NCI-H82 treated with DMSO at 0.1 percent for 48 hours (cell line): Measurements from ENCODE around the gene SLC35A2.
"Not testable (repeated sequence)": the region's sequence is repeated elsewhere in the genome, so short reads cannot be mapped to it uniquely, and the experiment has no call there.

Source experiments
- DNase-seq: peaks from one replicate; lab custom pipeline; 2025; ENCODE audit not compliant: unreplicated experiment; lab: John Stamatoyannopoulos, UW

Gene SLC35A2

DNA sequence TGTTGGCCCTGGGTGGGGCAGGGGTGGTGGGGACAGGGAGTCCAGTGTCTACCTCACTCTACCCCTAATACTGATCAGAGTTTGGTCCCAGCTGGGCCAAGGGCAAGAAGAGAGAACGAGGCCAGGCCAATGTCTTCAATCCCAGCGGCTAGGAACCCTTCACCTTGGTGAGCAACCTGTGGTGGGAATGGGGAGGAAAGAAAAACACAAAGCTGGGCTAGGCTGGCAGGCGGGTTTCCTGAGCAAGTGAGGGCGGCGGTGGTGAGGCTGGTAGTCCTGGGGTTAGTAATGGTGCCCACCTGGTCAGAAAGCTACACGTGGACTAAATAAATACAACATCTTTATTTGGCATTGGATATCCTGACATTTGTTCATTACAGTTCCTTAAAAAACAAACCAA is 8.2 kb downstream of the SLC35A2 start:
- no peak for DNase-seq

DNA sequence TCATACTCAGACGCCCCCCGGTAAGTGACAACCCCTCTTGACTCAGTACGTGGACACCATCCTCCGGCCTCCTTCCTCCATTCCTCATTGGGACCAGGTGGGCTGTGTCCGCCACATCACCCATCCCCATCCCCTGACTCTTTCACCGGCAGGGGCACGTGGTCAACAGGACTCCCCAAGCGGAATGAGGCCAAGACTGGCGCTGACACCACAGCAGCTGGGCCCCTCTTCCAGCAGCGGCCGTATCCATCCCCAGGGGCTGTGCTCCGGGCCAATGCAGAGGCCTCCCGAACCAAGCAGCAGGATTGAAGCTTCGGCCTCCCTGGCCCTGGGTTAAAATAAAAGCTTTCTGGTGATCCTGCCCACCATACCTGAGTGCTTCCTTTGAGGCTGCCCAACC is 8.7 kb downstream of the SLC35A2 start:
- no peak for DNase-seq

DNA sequence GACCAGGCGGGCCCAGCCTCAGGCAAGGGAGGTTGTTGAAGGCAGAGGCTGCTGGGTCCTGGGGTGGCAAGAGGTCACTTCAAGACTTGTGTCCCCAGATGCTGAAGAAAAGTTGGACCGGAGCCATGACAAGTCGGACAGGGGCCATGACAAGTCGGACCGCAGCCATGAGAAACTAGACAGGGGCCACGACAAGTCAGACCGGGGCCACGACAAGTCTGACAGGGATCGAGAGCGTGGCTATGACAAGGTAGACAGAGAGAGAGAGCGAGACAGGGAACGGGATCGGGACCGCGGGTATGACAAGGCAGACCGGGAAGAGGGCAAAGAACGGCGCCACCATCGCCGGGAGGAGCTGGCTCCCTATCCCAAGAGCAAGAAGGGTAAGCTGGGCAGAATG is 9.3 kb downstream of the SLC35A2 start:
- DNase-seq = no peak

DNA sequence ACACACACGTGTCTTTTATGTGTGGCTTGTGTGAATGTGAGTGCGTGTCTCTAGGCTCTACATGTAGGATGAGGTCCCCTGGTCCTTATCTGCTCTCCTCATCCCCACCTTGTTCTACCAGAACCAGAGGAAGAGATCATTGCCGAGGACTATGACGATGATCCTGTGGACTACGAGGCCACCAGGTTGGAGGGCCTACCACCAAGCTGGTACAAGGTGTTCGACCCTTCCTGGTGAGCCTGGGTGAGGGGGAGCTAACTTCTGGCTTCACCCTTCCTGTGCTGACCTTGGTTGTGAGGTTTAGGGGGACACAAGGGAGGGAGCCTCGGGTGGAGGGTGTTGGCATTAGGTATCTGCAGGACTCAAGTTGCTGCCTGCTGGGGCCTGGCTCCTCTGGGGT is 10.4 kb downstream of the SLC35A2 start:
- no peak for DNase-seq

DNA sequence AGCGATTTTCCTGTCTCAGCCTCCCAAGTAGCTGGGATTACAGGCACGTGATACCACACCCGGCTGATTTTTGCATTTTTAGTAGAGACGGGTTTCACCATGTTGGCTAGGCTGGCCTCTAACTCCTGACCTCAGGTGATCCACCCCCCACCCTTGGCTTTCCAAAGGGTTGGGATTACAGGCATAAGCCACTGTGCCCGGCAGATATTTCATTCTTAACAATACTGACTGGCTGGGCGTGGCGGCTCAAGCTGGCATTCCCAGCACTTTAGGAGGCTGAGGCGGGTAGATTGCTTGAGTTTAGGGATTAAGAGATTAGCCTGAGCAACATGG is 12.4 kb downstream of the SLC35A2 start:
- DNase-seq = peak; percentile 20

DNA sequence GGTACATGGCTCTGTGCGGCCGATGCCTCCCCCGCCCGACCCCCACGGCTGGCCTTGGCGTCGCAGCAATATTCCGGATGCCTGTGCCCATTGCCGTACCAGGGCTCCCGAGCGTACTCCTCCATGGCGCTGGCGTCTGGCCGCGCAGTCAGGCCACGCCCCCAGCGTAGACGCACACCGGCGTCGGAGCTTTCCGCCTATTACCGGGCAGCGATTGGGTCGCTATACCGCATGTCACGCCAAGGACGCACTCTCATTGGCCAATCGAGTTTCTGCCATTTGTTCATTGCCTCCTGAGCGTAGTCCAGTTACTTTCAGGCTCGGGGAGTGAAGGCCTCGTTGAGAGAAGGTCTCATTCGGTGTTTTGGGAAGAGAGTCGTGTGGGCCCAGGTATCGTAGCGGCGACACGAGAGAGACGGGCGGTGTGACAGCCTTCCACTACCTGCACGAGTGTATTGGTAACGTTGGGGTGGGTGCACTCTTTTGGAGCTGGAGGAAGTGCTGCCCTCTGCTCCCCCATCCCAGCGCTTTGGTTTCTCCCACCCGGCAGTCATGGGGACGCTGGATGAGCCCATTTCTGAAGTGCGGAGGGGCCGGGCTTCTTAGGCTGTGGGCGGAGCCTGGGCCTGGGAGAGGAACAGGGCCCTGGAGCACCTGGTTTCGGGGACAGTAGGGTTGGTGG is 13.7 kb downstream of the SLC35A2 start, which contains the start of the genes PQBP1 and TIMM17B:
Gene PQBP1 (plus strand): TSS at position 306 of the 682 bp plus-strand sequence. CDS start 580 bp downstream, outside the sequence.
Gene TIMM17B (minus strand): TSS at position 144 of the 682 bp plus-strand sequence. CDS start 19 bp downstream, at position 125.
- peak; percentile 95 for DNase-seq

DNA sequence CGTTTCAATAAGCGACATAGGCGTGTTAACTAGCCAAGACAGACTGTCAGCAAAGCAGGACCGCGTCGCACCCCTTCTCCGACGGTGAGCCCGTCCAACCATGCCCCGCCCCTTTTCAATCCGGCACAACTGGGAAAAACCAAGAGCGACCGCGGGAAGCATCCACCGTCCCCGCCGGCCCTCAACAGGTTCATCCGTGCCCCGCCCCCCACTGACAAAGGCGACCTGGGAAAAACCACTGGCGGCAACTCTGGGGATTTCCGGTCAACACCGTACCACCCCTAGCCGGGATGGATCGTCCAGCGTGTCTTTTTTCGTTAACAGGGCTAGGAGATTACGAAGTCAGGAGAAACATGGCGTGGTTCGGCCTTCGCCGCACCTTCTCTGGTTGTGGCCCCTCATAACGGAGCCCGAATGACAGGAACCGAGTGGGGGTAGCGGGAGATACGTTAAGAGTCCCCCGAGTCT is 14.3 kb downstream of the SLC35A2 start:
- DNase-seq = peak; percentile 28

DNA sequence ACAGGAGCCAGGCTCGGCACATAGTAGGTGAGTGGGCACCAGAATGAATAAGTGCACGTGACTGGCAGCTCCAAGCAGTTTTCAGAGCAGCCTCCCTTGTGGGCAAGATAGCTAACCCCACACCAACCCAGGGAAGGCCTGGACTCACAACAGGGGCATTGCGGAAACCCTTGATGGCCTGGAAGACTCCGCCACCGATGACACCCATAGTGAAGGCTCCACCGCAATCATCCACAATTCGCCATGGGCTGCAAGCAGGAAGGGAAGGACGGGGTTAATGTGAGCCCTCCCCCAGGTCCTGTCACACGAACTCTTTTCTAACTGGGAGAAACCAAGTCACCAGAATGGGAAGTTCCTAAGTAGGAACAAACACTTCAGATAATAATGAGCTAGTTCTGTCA is 14.8 kb downstream of the SLC35A2 start:
- no peak for DNase-seq

DNA sequence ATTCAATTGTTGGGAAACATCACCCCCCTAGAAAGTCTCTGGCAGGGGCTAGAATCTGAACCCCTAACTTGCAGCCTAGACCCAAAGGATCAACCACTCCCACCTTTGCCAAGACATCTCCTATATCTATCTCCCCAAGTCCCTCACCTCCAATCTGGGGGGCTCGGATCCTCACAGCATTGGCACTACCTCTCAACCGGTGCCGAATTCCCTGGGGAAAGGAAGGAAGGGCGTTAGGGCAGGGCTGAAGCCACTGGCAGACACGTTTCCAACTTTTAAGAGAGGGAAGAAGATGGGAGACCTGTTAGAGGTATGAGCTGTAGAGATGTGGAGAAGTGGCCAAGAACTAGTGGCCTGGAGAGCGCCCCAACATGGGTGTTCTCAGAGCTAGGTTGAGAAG is 16.6 kb downstream of the SLC35A2 start:
- DNase-seq = no peak

DNA sequence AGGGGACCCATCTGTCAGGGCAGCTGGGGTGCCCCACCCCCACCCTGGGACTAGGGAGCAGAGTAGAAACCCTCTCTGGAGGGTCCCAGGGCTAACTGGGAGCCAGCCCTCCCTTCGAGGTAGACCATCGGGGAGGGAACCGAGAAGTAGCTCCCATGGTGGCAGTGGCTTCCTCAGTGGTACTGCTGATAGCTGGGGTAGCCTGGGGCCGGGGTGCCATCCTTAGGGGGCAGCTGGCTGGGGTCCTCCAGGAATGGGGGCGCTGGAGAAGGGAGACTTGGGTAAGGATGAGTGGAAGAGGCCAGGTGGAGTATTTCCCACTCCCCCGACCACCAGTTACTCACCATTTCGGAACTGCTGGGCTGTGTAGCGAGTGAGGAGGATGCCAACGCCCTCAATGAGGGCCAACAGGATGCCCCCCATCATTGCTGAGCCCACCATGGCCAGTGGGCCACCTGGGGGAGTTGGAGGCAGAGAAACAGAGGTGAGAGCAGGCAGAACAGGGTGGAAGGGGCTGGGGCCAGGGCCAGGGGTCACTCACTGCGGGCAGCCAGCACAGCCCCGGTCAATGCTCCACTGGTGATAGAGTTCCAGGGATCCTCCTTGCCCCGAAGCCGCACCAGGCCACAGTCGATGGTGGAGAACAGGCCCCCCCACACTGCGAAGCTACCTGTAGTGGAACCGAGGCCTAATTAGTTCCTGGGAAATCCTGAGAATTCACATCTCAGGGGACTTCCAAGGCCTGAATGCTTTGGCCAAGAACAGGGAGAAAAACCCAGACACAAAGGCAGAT is 17.7 kb downstream of the SLC35A2 start:
- DNase-seq = no peak

DNA sequence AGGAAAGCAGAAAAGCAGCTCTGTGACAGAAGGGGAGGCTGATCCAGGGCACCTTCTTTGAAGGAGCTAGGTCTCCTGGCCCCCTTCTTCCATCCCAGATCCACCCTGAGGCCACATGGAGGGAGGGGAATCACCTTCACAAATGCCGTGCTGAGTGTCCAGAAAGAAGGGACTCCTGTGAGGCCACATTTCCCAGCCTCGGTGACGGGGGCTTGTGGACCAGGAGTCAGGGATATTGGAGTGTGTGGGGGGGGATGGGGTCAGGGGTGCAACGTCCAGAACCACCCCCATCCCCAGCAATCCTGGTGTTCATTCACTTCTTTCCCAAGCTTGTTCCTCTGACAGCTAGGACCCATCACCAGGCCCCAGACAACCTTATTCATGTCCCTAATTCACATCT is 18.6 kb downstream of the SLC35A2 start:
- DNase-seq = no peak

DNA sequence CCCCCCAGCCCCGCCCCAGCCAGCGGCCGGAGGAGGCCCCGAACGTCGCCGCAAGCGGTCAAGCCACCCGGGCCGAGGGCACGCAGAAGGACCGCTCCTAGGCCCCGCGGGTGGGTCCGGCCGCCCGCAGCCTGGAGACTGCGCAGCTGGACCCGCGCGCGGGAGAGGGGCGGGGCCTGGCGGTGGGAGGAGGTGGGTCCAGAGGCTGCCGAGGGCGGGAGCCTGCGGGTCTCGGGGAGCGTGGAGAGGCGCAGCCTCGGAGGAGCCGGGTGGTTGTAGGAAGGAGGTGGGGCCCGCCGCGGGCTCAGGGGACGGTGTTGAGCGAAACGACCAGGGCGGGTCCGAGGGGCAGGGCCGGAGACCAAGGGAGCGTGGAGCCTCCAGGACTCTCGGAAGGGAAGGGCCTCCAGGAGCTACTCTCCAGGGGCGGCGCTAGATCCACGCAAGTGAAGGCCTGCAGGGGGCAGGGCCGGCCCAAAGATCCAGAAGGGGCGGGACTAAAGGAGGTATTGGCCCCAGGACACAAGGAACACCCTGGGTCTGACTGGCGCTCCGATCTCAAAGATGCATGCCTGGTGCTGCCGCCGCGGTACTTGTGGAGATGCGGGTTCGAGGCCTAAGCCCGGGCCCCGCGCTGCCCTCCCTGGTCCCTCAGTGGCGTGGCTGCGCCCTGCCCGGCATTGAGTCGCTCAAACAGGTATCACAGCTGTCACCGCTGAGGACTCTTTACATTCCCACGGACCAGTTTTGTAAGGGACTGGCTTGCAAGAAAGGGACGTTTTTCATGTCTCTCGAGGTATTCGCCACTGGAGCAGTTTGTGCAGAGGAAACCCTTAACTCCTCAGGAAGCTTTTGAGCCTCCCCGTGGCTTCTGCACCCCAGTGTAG is 19.8 kb downstream of the SLC35A2 start:
- peak; percentile 72 for DNase-seq

DNA sequence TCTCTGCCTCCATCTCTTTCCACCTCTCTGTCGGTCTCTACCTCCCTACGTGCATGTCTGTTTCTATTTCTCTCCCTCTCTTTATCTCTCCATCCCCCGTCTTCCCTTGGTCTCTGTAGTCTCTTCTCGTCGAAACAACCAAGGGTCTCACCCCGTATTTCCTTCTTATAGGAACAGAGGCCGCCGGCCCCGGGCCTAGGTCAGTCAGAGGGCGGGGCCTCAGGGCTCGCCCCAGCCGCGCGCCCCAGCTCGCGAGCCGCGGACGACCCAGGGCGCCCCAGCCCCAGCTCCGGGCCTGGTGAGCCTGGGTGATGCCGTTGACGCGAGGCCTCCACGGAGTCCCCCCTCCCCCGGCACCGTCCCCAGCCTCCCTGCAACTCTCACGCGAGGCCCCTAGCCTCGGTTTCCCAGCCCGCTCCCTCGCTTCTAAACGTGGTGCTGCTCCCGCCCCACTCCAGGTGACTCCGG is 20.5 kb downstream of the SLC35A2 start:
- no peak for DNase-seq

DNA sequence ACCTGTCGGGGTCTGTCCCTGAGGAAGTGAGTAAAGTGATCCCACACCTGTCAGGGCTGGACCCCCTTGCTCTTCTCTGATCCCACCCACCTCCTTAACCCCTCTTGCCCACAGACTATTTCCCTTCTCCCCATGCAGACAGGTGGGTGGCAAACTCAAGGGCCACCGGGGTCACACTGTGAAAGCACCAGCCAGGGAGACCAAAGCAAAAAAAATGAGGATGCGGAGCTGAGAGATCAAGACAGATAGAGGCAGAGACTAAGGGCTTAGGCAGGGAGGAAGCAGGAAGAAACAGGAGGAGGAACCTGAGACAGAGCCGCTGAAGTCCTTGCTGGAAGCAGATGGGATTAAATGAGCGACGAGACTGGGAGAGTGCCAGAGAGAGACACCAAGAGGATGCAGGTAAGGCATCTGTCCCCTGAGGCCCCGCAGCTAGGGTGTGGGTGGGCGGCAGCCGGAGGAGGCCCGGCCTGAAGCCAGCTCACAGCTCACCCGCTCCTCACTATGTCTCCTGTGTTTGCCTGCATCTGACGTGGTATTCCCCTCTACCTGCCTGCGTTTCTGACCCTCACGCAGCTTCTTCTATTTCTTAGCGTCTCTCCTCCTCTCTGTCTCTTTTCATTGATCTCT is 21.0 kb downstream of the SLC35A2 start:
- peak; percentile 43 for DNase-seq

DNA sequence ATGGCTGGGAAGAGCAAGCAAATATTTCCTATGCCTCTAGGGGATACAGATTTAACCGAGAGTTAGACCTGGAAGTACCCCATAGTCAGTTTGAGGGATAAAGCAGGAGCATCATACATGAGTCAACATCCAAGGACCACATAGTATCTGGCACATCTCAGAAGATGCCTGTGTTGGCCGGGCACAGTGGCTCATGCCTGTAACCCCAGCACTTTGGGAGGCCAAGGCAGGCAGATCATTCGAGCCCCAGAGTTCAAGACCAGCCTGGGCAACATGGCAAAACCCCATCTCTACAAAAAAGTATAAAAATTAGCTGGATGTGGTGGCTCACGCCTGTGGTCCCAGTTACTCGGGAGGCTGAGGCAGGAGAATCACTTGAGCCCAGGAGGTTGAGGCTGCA is 24.9 kb downstream of the SLC35A2 start:
- not testable (repeated sequence) for DNase-seq

DNA sequence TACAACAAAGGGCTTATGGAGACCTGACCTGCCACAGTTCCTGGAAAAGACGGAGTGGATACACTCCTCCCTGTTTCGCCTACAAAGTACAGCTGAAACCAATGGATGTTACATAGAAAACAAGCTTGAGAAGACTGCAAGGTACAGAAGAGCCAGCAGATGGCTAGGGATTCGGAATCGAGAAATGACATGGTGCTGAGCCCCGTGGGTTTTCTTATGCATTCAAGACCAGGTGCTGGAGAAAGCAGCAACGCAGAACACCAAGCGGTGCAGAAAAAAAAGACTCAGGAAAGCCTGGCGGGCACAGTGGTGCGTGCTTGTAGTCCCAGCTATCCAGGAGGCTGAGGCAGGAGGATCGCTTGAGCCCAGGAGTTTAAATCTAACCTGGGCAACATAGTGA is 27.7 kb downstream of the SLC35A2 start:
- no peak for DNase-seq

DNA sequence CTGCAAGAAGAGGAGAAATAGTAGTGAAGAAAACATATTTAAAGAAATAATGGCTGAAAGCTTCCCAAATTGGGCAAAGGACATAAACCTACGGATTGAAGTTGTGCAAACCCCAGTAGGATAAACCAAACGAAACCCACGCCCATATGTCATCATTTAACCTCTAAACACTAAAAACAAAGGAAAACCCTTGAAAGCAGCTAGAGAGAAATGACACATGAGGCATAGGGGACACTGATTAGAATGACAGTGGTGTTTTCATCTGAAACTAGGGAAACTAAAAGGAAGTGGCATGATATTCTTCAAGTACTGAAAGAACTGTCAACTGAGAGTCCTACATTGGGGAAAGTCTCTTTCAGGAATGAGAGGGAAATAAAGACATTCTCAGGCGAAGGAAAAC is 34.5 kb downstream of the SLC35A2 start:
- not testable (repeated sequence) for DNase-seq

DNA sequence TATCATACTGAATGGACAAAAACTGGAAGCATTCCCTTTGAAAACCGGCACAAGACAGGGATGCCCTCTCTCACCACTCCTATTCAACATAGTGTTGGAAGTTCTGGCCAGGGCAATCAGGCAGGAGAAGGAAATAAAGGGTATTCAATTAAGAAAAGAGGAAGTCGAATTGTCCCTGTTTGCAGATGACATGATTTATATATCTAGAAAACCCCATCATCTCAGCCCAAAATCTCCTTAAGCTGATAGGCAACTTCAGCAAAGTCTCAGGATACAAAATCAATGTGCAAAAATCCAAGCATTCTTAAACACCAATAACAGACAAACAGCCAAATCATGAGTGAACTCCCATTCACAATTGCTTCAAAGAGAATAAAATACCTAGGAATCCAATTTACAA is 39.4 kb downstream of the SLC35A2 start:
- not testable (repeated sequence) for DNase-seq

DNA sequence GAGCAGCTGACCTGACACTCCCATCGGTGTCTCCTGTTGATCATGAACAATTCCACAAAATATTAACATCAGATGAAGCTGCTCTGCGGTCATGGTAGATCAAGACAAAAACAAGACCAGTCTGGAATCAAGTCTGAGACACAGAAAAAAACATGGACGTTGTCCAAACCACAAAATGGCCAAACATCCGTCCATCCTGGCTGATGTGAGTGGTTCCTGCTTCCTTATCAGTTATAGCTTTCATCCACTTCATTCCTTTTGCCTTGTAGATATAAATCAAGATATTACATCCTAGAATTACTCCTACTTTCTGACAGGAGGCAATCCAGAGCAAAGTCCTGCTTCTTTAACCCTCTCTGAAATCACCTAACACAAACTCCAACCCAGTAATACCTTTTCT is 47.2 kb downstream of the SLC35A2 start:
- no peak for DNase-seq

DNA sequence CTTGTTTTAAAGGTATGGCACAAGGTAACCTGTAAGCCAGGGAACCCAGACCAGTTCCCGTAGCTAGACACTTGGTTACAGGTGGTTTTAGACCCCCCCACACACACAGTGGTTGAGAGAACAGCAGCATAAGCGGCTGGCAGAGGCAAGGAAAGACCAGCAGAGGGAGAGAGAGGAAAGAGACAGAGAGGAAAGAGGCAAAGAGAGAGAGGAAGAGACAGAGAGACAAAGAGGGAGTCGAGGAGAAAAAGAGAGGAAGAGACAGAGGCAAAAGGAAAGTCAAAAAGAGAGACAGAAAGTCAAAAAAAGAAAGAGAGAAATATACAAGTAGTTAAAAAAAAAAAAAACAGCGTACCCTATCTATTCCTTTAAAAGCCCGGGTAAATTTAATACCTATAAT is 56.5 kb downstream of the SLC35A2 start:
- no peak for DNase-seq
